Activated T-cell treated with anti-CD3 and anti-CD28 coated beads, Interleukin-2, amount 50 U/mL, for 72 hours (primary cell): Measurements from ENCODE around the gene TTC9. TPM values are rescaled to one million over a fixed set of nuclear protein-coding genes. Genes with fewer than 3 reads are reported as not detected.

Source experiments
- ATAC-seq, 2 donors: fragments of 150-1000 bp; cut with Tn5 transposase; replicated peaks in 1 of 2; 2 replicates each; pipeline ENCODE4 v1.10.0; 2021; ENCODE audit warnings: moderate library complexity in 2 of 2, mild to moderate bottlenecking in 1 of 2
- DNase-seq, 2 donors: peaks; one replicate each; pipeline ENCODE4 v3.0.0; 2021 to 2022; ENCODE audit warnings: mixed read lengths in 1 of 2
- H3K27ac Mint-ChIP-seq: one replicate; pipeline ENCODE4 v1.8.0; 2022; ENCODE audit warnings: mild to moderate bottlenecking, moderate library complexity, mixed read lengths
- H3K27me3 Mint-ChIP-seq: one replicate; pipeline ENCODE4 v1.8.0; 2022; ENCODE audit warnings: low read depth, mixed read lengths
- H3K36me3 Mint-ChIP-seq, 2 donors: one replicate each; pipeline ENCODE4 v1.8.0; 2022; ENCODE audit warnings: mixed read lengths in 2 of 2, mild to moderate bottlenecking in 1 of 2; ENCODE audit not compliant: insufficient read depth in 2 of 2
- H3K4me1 Mint-ChIP-seq: one replicate; pipeline ENCODE4 v1.8.0; 2022; ENCODE audit warnings: low read depth, mixed read lengths
- H3K4me3 Mint-ChIP-seq, 2 donors: one replicate each; pipeline ENCODE4 v1.8.0; 2022; ENCODE audit warnings: mild to moderate bottlenecking in 2 of 2, mixed read lengths in 2 of 2, moderate library complexity in 2 of 2
- H3K9me3 Mint-ChIP-seq, 2 donors: one replicate each; pipeline ENCODE4 v1.8.0; 2022; ENCODE audit warnings: mixed read lengths in 2 of 2
- total RNA-seq, 2 donors: library from RNA; stranded (reverse); gene quantifications; one replicate each; pipeline ENCODE4 v1.2.3, GENCODE V29; 2022

TTC9 gene
- total RNA-seq, 2 donors from 2014 or later: 10.5 to 10.9 TPM

DNA sequence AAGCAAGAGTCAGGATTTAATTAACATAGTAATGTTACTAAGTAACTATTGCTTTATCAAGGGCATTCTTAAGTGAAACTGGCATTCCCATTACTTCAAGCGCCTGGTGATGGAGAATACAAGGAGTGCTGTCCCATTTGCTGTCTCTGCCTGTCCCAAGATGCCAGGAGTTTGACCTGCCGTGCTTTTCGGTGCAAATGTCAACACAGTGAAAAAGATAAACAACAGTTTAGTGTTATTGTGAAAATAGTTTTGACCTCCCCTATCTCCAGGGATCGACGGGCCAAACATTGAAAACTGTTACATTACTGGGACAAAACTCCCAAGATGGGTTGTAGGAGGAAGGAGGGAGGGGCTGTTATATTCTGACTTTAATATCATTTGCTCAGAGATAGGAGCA is 74.8 kb downstream of the TTC9 start:
- no peaks in the 10 kb centered on the region for H3K27me3 Mint-ChIP-seq

DNA sequence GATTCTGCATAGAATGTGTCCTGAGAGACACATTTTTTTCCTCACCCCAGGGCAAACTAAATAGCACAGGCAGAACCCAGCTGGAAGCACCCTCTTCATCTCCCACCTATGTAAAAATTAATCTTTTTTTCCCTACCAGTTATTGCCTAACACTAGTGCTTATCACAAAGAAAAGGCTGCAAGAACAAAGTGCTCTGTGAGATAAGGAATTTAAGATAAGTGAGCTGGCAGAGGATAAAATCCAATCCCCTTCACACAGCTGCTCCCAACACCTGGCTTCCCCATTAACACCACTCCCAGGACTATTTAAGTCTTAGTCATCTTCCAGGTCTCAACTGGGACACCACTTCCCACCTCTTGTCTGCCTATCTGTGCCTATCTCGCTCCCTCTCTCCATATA is 75.2 kb downstream of the TTC9 start:
- Mint-ChIP-seq H3K27ac (no peak overlapping the region), H3K27me3 (no peaks in the 10 kb centered on the region), H3K9me3 (no peaks in the 10 kb centered on the region), H3K36me3 (no peaks in the 10 kb centered on the region), H3K4me3 (no peak overlapping the region), H3K4me1 (peaks cover 7% of the 10 kb centered on the region)
- ATAC-seq: no peak
- no peak for DNase-seq

More for the DNA sequence above, 74.8 kb downstream of the TTC9 start:
- Mint-ChIP-seq H3K4me3 (no peak overlapping the region), H3K27ac (no peak overlapping the region), H3K4me1 (peaks cover 7% of the 10 kb centered on the region), H3K36me3 (no peaks in the 10 kb centered on the region), H3K9me3 (no peaks in the 10 kb centered on the region)
- ATAC-seq (no peak), DNase-seq (no peak)

DNA sequence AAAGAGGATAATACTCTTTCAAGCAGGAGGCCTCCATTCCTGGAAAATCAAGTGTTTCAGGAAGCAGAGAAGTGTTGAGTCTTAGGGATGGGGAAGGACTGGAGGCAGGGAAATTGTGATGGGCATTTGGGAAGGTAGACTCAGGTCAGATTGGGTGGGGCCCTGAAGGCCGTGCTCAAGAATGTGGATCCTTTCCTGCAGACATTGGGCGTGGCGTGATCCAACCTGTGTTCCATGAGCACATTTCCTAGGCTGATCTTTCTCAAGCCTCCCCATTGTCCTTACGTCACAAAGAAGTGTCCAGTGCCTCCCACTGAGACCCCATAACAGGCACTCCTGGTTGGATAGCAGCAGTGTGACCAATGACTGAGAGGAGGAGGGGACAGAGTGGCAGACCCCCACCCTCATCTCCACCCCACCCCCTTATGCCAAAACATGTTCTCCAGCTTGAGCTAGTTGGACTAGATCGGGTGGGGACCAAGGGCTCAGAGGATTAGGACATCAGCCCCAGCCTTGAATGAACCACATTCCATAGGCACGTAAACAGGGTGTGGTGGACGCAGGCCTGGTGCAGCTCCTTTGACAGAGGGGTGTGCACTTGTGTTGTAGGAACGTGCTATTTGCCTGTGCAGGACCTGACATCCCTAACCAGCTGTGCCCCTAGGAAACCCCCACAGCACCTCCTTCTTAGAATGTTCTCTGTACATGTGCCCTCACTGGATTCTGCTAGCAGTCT is 76.8 kb downstream of the TTC9 start:
- DNase-seq: no peak
- Mint-ChIP-seq H3K27ac (no peak overlapping the region), H3K27me3 (no peaks in the 10 kb centered on the region), H3K4me3 (no peak overlapping the region), H3K4me1 (peaks cover 7% of the 10 kb centered on the region), H3K36me3 (no peaks in the 10 kb centered on the region), H3K9me3 (no peaks in the 10 kb centered on the region)
- ATAC-seq: no peak

DNA sequence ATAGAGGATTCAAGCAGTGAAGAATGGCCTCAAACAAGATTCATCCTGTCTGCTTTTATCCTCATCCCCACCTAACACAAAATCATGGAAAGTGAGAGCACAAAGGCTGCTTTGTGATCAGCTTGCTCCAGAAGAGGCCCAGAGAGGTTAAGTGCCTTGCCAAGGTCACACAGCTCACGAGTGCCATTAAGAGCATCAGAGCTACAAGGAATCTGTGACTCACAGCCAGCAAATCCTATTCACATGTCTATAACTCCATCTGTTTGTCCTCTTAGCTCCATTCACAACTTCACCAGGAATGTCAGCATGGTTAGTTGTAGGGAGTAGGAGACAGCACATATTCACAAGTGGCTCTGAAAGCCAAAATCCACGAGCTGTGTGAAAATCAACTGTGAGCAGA is 79.8 kb downstream of the TTC9 start:
- ATAC-seq (no peak), DNase-seq (no peak)
- Mint-ChIP-seq H3K27me3 (no peaks in the 10 kb centered on the region), H3K27ac (no peak overlapping the region), H3K36me3 (no peaks in the 10 kb centered on the region), H3K4me1 (no peaks in the 10 kb centered on the region), H3K9me3 (no peaks in the 10 kb centered on the region), H3K4me3 (no peak overlapping the region)

DNA sequence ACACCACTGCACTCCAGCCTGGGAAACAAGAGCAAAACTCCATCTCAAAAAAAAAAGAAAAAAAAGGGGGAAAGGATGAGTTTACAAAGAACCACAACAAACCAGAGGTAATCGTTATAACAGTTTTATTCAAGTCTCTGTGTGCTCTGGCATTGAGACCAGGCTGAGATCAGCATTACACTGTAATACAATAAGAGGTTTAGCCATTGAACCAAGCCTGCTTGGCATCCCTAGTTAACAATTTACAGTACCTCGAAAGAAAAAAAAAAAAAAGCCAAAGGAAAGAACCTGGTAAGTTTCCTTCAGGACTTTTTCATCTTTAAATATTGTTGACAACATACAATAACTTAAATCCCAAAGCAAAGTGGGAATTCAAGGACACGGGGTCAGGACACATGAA is 80.7 kb downstream of the TTC9 start:
- no peak overlapping the region for H3K27ac Mint-ChIP-seq
- H3K36me3 Mint-ChIP-seq: no peaks in the 10 kb centered on the region
- ATAC-seq (no peak), DNase-seq (no peak)
- no peaks in the 10 kb centered on the region for H3K4me1 Mint-ChIP-seq
- no peaks in the 10 kb centered on the region for H3K27me3 Mint-ChIP-seq
- no peaks in the 10 kb centered on the region for H3K9me3 Mint-ChIP-seq
- H3K4me3 Mint-ChIP-seq: no peak overlapping the region

DNA sequence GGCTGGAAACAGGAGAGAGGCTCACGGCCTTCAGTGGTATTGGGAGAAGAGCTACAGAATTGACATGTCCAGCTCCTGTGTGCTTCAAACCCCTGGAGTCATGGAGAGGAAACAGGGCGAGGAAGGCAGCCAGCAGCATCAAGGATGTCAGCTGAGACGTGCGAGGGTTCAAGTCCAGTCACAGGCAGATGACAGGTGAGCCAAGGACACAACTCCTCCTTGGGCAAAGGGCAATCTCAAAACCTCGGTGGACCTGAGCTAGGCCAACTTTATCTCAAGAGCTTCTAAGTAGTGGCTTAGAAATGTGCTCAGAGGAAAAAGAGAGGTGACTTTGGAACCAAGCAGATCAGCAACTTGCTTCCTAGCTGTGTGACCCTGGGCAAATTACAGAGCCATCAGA is 81.6 kb downstream of the TTC9 start:
- ATAC-seq (no peak), DNase-seq (no peak)
- Mint-ChIP-seq H3K27ac (no peak overlapping the region), H3K4me1 (no peaks in the 10 kb centered on the region), H3K9me3 (no peaks in the 10 kb centered on the region), H3K36me3 (no peaks in the 10 kb centered on the region), H3K27me3 (no peaks in the 10 kb centered on the region), H3K4me3 (no peak overlapping the region)

DNA sequence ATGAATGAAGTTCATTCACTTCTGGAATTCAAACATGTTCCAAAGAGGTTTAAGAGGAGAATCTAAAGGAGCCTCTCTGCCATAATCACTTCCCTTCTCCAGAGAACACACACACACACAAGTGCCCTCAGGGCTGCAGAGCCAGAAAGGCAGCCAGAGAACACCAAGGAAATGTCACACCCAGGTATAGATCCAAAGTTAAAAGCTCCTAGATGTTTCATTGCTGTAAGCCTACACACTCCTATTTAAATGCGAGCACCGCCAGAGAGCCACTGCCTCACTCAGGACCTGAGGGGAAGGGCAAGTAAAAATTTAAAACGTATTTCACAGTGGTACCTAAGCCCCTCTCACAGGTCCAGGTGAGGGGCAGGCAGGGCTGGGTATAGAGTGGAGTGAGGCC is 82.4 kb downstream of the TTC9 start:
- ATAC-seq (no peak), DNase-seq (no peak)
- no peaks in the 10 kb centered on the region for H3K9me3 Mint-ChIP-seq
- no peak overlapping the region for H3K4me3 Mint-ChIP-seq
- H3K4me1 Mint-ChIP-seq: no peaks in the 10 kb centered on the region
- no peaks in the 10 kb centered on the region for H3K36me3 Mint-ChIP-seq
- no peak overlapping the region for H3K27ac Mint-ChIP-seq
- no peaks in the 10 kb centered on the region for H3K27me3 Mint-ChIP-seq

DNA sequence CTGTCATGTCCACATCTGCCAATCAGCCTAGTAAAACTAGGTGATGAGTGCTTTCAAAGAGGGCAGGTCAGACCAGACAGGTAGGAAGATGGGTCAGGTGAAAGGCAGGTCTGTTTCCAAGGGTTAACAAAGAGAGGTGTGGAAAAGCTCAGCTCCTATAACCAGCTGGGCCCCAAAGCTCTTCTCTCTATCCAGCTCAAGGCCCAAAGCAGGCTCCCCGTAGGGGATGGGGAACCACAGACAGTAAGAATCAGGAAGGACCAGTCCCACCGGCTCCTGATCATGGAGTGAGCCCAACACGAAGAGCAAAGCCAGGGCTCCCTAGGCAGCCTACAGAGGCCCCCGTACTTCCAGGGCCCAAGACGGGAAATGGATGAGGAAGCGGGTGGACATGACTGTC is 83.2 kb downstream of the TTC9 start:
- ATAC-seq (no peak), DNase-seq (no peak)
- H3K4me3 Mint-ChIP-seq: no peak overlapping the region
- no peak overlapping the region for H3K27ac Mint-ChIP-seq
- H3K36me3 Mint-ChIP-seq: no peaks in the 10 kb centered on the region
- no peaks in the 10 kb centered on the region for H3K4me1 Mint-ChIP-seq
- H3K27me3 Mint-ChIP-seq: no peaks in the 10 kb centered on the region
- H3K9me3 Mint-ChIP-seq: no peaks in the 10 kb centered on the region

Other genes starting within 250 kb of the TTC9 start
- 1 to 10 TPM; 3.3 to 4.4 TPM for gene SYNJ2BP, start 224.8 kb upstream of the TTC9 start, total RNA-seq
- under 1 TPM in 1 of 2 donors, not detected in 1; 0.14 TPM for gene ADAM21, start 189.7 kb upstream of the TTC9 start, total RNA-seq
- gene ADAM20, start 106.9 kb upstream of the TTC9 start, total RNA-seq: 1 to 10 TPM; 1.2 to 1.3 TPM
- 10 to 100 TPM; 47.9 to 49.0 TPM for gene MED6, start 41.3 kb upstream of the TTC9 start, total RNA-seq
- gene MAP3K9, start 167.6 kb downstream of the TTC9 start, total RNA-seq: 1 to 10 TPM; 6.2 to 7.5 TPM